K562 (cell line): ENCODE measurements around the gene NAPA. TPM values are rescaled to one million over a fixed set of nuclear protein-coding genes. Genes with fewer than 3 reads are reported as not detected.
A peak's percentile ranks its signal among the peaks of the same experiment; 100 is the strongest.

Experiments
- DIDO1 ChIP-seq: fragments of 450-650 bp; IDR thresholded peaks from 2 replicates; pipeline ENCODE4 v1.6.1; 2016; ENCODE audit warnings: low read depth, missing biosample characterization, missing genetic modification characterization
- EP300 ChIP-seq: IDR thresholded peaks from 2 replicates; pipeline ENCODE4 v1.6.1; 2012; ENCODE audit warnings: low read length, improper control_type of control experiment
- HEY1 ChIP-seq: fragments of 250-450 bp; sonication (Bioruptor Pico); IDR thresholded peaks from 2 replicates; pipeline ENCODE4 v1.5.0; 2020; ENCODE audit warnings: mild to moderate bottlenecking, moderate library complexity, borderline replicate concordance
- MAFG ChIP-seq: fragments of 450-650 bp; conservative IDR thresholded peaks from 2 replicates; pipeline ENCODE4 v1.6.1; 2016; ENCODE audit warnings: missing genetic modification characterization, missing compliant biosample characterization
- MCM5 ChIP-seq: fragments of 450-650 bp; IDR thresholded peaks from 2 replicates; pipeline ENCODE4 v1.6.1; 2016; ENCODE audit warnings: low read depth
- MCM7 ChIP-seq, 2 experiments: fragments of 450-650 bp; IDR thresholded peaks; 2 replicates each; pipeline ENCODE4 v1.6.1; 2016 to 2018
- PHB2 ChIP-seq: fragments of 450-650 bp; IDR thresholded peaks from 2 replicates; pipeline ENCODE4 v1.6.1; 2017; ENCODE audit warnings: low read depth
- PHF20 ChIP-seq: fragments of 450-650 bp; IDR thresholded peaks from 2 replicates; pipeline ENCODE4 v1.6.1; 2018; ENCODE audit not compliant: partially characterized antibody
- POLR2G ChIP-seq: fragments of 200-400 bp; formaldehyde crosslinking; IDR thresholded peaks from 2 replicates; pipeline ENCODE4 v1.6.1; 2017; ENCODE audit warnings: low read depth, mild to moderate bottlenecking, antibody characterized with exemption, low read length, moderate library complexity
- SAP30 ChIP-seq: fragments of 200-600 bp; sonication (generic); IDR thresholded peaks from 2 replicates; pipeline ENCODE4 v1.6.1; 2012; ENCODE audit warnings: borderline replicate concordance, low read depth, mild to moderate bottlenecking, moderate library complexity, low read length, control low read depth, inconsistent platforms; ENCODE audit not compliant: insufficient read depth, poor library complexity, severe bottlenecking
- ZNF696 ChIP-seq: fragments of 250-450 bp; sonication (Bioruptor Pico); conservative IDR thresholded peaks from 2 replicates; pipeline ENCODE4 v1.4.0; 2020; ENCODE audit warnings: mild to moderate bottlenecking, moderate library complexity
- ZNF699 ChIP-seq: fragments of 250-450 bp; sonication (Bioruptor Pico); IDR thresholded peaks from 2 replicates; pipeline ENCODE4 v1.8.0; 2021; ENCODE audit warnings: mild to moderate bottlenecking, moderate library complexity; ENCODE audit not compliant: insufficient replicate concordance
- polyA plus RNA-seq, 8 experiments: library from polyadenylated mRNA; depleted of rRNA in 4 of 8; stranded (reverse) in 5 of 8; unstranded in 3 of 8; fragments of >200 nt; fragmentation: Nextera tagmentation in 2 of 8; fragmentation: Illumina TruSeq in 1 of 8; extraction: Ambion mirVana in 2 of 8; extraction: Trizol in 1 of 8; gene quantifications; 2 replicates each; pipeline versions ENCODE4 v1.2.1 to v1.2.3, GENCODE V29; 2011 to 2014; ENCODE audit warnings: inconsistent platforms in 1 of 8, missing spikeins in 1 of 8
- total RNA-seq, 7 experiments: library from RNA; depleted of rRNA in 6 of 7; stranded (reverse); fragments of >200 nt in 6 of 7; fragmentation: Illumina TruSeq in 2 of 7; extraction: Trizol in 2 of 7; gene quantifications; 2 replicates each; pipeline versions ENCODE4 v1.2.1 to v1.2.3, GENCODE V29; 2011 to 2021; ENCODE audit warnings: low replicate concordance in 1 of 7
- TF ChIP-seq, protein P1 (sequence below): fragments of 250-450 bp; sonication (Bioruptor Pico); IDR thresholded peaks from 2 replicates; pipeline ENCODE4 v1.4.0; 2020
- TF ChIP-seq, protein P2 (sequence below), 2 experiments: fragments of 450-650 bp; conservative IDR thresholded peaks; 2 replicates each; pipeline ENCODE4 v1.6.1; 2017; ENCODE audit warnings: mild to moderate bottlenecking in 2 of 2, moderate library complexity in 2 of 2
- TF ChIP-seq, protein P3 (sequence below): fragments of 450-650 bp; conservative IDR thresholded peaks from 2 replicates; pipeline ENCODE4 v1.6.1; 2016; ENCODE audit warnings: missing genetic modification characterization, low read depth, mild to moderate bottlenecking, missing compliant biosample characterization, moderate library complexity
- TF ChIP-seq, protein P4 (sequence below): fragments of 200-800 bp; sonication (Bioruptor generic); IDR thresholded peaks from 2 replicates; pipeline ENCODE4 v1.6.1; 2017; ENCODE audit warnings: missing genetic modification characterization, missing compliant biosample characterization
- TF ChIP-seq, protein P5 (sequence below): fragments of 450-650 bp; IDR thresholded peaks from 2 replicates; pipeline ENCODE4 v1.7.1; 2018; ENCODE audit warnings: mild to moderate bottlenecking, low read depth; ENCODE audit not compliant: partially characterized antibody

NAPA gene
- total and polyA plus RNA-seq, 9 of the 15 experiments (the other 6 are each of a cell fraction or from before 2014, with no cell fraction given): 5.4 to 98.6 (median 77.5) TPM

DNA sequence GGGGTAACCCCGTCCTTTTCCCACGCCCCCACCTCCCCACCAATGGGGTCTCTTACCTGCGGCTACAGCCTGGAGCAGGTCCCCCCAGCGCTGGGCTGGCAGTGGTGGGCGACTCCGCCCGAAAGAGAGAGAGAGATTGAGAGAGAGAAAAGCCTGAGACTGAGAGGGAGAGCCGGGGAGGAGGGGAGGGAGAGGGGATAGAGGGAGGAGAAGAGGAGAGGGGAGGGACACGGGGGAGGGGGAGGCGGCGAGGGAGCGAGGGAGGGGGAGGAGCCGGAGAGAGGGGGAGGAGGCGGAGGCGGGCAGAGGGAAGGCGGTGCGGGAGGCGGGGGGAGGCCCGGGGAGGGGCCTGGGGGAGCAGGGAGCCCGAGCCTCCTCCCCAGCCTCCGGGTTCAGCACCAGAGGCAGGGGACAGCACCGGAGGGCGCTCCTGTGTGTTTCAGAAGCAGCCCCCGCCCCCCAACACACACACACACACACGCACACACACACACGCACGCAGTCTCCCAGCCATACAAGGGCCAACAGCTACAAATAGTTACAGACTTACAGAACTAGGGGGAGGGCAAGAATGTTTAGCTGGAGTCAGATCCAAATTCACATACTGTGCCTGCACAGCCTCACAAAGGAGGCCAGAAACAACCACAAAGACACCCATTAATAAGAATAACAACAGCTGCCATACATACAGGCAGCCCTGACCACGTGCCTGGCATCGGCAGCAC, 43.0 kb downstream of the NAPA start, which contains the start of gene SLC8A2 (continued):
- TF ChIP-seq POLR2G: no peak
- TF ChIP-seq, protein P1, sequence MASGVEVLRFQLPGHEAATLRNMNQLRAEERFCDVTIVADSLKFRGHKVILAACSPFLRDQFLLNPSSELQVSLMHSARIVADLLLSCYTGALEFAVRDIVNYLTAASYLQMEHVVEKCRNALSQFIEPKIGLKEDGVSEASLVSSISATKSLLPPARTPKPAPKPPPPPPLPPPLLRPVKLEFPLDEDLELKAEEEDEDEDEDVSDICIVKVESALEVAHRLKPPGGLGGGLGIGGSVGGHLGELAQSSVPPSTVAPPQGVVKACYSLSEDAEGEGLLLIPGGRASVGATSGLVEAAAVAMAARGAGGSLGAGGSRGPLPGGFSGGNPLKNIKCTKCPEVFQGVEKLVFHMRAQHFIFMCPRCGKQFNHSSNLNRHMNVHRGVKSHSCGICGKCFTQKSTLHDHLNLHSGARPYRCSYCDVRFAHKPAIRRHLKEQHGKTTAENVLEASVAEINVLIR: no peak
- TF ChIP-seq SAP30: peak; percentile 53
- TF ChIP-seq PHB2: no peak
- no peak for TF ChIP-seq ZNF699
- no peak for TF ChIP-seq HEY1 (CRISPR knock-in tag)
- no peak for TF ChIP-seq MAFG (tag)
- no peak for TF ChIP-seq DIDO1 (tag)
- TF ChIP-seq MCM7 (IDR thresholded peaks at IDR 0.05): no peak
- TF ChIP-seq, protein P2, sequence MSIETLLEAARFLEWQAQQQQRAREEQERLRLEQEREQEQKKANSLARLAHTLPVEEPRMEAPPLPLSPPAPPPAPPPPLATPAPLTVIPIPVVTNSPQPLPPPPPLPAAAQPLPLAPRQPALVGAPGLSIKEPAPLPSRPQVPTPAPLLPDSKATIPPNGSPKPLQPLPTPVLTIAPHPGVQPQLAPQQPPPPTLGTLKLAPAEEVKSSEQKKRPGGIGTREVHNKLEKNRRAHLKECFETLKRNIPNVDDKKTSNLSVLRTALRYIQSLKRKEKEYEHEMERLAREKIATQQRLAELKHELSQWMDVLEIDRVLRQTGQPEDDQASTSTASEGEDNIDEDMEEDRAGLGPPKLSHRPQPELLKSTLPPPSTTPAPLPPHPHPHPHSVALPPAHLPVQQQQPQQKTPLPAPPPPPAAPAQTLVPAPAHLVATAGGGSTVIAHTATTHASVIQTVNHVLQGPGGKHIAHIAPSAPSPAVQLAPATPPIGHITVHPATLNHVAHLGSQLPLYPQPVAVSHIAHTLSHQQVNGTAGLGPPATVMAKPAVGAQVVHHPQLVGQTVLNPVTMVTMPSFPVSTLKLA (conservative IDR thresholded peaks at IDR 0.05): peak in 1 of 2 experiments; percentile 88; a peak in 3 of 4 replicates
- TF ChIP-seq, protein P3, sequence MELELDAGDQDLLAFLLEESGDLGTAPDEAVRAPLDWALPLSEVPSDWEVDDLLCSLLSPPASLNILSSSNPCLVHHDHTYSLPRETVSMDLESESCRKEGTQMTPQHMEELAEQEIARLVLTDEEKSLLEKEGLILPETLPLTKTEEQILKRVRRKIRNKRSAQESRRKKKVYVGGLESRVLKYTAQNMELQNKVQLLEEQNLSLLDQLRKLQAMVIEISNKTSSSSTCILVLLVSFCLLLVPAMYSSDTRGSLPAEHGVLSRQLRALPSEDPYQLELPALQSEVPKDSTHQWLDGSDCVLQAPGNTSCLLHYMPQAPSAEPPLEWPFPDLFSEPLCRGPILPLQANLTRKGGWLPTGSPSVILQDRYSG (tag): no peak
- TF ChIP-seq EP300: peak; percentile 8; the same call in 1 of the 2 replicates
- peak; percentile 33 for TF ChIP-seq PHF20
- TF ChIP-seq MCM5: no peak
- TF ChIP-seq, protein P4, sequence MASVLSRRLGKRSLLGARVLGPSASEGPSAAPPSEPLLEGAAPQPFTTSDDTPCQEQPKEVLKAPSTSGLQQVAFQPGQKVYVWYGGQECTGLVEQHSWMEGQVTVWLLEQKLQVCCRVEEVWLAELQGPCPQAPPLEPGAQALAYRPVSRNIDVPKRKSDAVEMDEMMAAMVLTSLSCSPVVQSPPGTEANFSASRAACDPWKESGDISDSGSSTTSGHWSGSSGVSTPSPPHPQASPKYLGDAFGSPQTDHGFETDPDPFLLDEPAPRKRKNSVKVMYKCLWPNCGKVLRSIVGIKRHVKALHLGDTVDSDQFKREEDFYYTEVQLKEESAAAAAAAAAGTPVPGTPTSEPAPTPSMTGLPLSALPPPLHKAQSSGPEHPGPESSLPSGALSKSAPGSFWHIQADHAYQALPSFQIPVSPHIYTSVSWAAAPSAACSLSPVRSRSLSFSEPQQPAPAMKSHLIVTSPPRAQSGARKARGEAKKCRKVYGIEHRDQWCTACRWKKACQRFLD (CRISPR knock-in tag): no peak
- TF ChIP-seq, protein P5, sequence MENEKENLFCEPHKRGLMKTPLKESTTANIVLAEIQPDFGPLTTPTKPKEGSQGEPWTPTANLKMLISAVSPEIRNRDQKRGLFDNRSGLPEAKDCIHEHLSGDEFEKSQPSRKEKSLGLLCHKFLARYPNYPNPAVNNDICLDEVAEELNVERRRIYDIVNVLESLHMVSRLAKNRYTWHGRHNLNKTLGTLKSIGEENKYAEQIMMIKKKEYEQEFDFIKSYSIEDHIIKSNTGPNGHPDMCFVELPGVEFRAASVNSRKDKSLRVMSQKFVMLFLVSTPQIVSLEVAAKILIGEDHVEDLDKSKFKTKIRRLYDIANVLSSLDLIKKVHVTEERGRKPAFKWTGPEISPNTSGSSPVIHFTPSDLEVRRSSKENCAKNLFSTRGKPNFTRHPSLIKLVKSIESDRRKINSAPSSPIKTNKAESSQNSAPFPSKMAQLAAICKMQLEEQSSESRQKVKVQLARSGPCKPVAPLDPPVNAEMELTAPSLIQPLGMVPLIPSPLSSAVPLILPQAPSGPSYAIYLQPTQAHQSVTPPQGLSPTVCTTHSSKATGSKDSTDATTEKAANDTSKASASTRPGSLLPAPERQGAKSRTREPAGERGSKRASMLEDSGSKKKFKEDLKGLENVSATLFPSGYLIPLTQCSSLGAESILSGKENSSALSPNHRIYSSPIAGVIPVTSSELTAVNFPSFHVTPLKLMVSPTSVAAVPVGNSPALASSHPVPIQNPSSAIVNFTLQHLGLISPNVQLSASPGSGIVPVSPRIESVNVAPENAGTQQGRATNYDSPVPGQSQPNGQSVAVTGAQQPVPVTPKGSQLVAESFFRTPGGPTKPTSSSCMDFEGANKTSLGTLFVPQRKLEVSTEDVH: peak; percentile 35
- TF ChIP-seq ZNF696: no peak
